ENCODE measurements around the gene EML4.

Gene EML4

GRCh38 chr2:42382144-42382543, 213.0 kb downstream of the EML4 start:
- H3K4me3 ChIP-seq (ENCODE audit: low read depth, low read length): no peak overlapping the region
- no peak for TF ChIP-seq CTCF (IDR thresholded peaks at IDR 0.05; ENCODE audit: low read depth, low read length)
